KOPT-K1 (cell line): ENCODE results near the gene VAMP3.
"Not testable (repeated sequence)": the region's sequence is repeated elsewhere in the genome, so short reads cannot be mapped to it uniquely, and the experiment has no call there.

ENCODE experiments used
- H3K27ac ChIP-seq: fragments of 200-600 bp; sonication (generic); 2 replicates; pipeline ENCODE4 v1.5.1; 2016; ENCODE audit warnings: antibody characterized with exemption, mild to moderate bottlenecking, low read depth, low read length; ENCODE audit not compliant: poor library complexity, severe bottlenecking
- H3K36me3 ChIP-seq: fragments of 200-600 bp; sonication (generic); 2 replicates; pipeline ENCODE4 v1.5.1; 2017; ENCODE audit warnings: antibody characterized with exemption, mild to moderate bottlenecking, low read length, moderate library complexity; ENCODE audit not compliant: insufficient read depth
- H3K9me3 ChIP-seq: fragments of 200-600 bp; sonication (generic); 2 replicates; pipeline ENCODE4 v1.5.1; 2017; ENCODE audit warnings: antibody characterized with exemption, low read length, mild to moderate bottlenecking; ENCODE audit not compliant: insufficient read depth, poor library complexity, severe bottlenecking

VAMP3 gene

DNA sequence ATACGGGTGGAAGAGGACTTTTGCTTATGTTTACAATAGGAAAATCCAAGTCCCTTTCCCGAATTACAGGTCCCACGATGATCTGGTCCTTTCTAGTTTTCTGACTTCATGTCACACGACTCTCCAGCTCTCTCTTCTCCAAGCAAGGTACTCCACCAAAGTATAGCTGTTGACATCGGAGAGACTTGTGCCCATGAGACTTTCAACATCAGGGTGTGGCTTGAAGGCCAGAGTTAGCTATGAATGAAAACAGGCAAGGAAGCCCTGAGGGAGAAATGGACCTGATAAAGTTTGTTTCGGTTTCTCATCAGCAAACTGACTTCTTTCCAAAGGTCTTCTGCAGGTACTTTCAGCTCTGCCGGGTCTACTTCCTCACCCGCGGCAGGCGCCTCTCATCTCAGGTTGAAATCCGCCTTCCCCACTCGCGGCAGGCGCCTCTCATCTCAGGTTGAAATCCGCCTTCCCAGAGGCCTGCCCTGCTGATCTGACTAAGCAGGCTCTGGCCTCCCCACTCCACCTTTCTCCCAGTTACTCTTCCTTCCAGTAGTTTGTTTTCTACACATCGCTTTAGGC is 10.9 kb downstream of the VAMP3 start:
- H3K9me3 ChIP-seq = no peaks in the 10 kb centered on the region
- H3K36me3 ChIP-seq = peaks cover 43% of the 10 kb centered on the region
- no peak overlapping the region for H3K27ac ChIP-seq

- Histone ChIP-seq H3K36me3 (peaks cover 30% of the 10 kb centered on the region), H3K27ac (no peak overlapping the region), H3K9me3 (no peaks in the 10 kb centered on the region)
These were observed 12.1 kb downstream of the VAMP3 start for GRCh38 chr1:7783178-7783711.

- no peaks in the 10 kb centered on the region for H3K9me3 ChIP-seq
- H3K36me3 ChIP-seq = peaks cover 25% of the 10 kb centered on the region
- no peak within 1 kb of the TSS for H3K27ac ChIP-seq
These were observed 12.9 kb downstream of the VAMP3 start, which contains the start of gene PER3 for GRCh38 chr1:7783826-7784491. TSS of gene PER3 (plus strand) at chr1:7784291. CDS start at chr1:7784878, 587 bp downstream.

DNA sequence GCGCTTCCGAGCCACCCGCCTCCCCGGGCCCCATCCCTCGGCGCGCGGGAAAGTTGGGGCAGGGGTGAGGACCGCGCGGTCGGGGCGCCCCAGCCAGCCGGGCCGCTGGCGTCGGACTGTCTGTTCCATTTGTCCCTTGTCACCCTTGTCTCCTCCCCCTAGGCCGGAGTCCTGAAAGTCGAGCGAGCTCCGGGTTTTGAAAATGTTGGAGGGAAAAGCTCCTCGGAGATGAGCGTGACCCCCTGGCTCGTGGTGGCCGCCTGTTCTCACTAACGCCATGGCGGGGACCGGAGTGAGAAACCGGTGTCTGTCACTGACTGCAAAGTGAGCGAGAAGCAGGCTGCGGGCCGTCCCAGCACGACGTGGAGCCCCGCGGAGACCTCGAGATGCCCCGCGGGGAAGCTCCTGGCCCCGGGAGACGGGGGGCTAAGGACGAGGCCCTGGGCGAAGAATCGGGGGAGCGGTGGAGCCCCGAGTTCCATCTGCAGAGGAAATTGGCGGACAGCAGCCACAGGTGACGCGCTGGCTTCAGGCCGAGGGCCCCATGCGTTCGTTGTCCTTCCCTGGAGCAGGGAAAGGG is 13.5 kb downstream of the VAMP3 start:
- Histone ChIP-seq H3K9me3 (peaks cover 6% of the 10 kb centered on the region), H3K36me3 (peaks cover 21% of the 10 kb centered on the region), H3K27ac (no peak overlapping the region)

DNA sequence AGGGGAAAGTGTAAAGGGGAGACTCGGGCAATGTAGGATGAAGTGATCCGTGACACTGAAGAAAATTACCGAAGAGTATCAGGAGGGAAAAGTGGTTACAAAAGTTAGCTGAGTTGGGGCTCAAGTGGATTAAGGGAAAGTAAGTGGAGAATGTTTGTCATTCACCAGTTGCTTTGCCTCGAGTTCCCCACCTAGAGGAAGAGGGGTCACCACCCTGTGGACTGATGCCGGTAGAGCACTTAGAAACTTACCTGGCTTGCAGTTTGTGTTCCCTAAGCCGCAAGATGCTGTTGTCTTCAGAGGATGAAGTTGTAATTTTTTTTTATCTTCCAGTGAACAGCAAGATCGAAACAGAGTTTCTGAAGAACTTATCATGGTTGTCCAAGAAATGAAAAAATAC is 14.0 kb downstream of the VAMP3 start:
- H3K9me3 ChIP-seq = peaks cover 11% of the 10 kb centered on the region
- H3K27ac ChIP-seq = no peak overlapping the region
- peaks cover 16% of the 10 kb centered on the region for H3K36me3 ChIP-seq

GRCh38 chr1:7786795-7787194 is 15.7 kb downstream of the VAMP3 start:
- Histone ChIP-seq H3K27ac (no peak overlapping the region), H3K36me3 (no peaks in the 10 kb centered on the region), H3K9me3 (peaks cover 28% of the 10 kb centered on the region)

DNA sequence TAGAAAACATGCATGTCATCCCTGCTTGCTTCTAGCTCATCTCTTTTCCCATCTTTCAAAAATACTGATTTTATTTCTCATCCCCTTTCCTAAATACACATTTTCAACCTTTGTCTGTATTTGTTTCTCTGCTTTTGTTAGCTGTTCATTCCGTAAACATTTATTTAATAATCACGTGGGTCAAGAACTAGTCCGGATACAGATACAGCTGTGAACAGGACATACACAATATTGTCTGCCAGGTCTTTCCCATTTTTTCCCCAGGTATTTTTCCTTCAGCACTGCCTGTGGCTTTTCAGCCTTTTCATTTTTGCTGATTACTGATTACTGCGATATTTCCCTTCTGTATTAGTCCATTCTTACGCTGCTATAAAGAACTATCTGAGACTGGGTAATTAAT is 18.7 kb downstream of the VAMP3 start:
- H3K36me3 ChIP-seq = no peaks in the 10 kb centered on the region
- H3K9me3 ChIP-seq = peaks cover 35% of the 10 kb centered on the region
- no peak overlapping the region for H3K27ac ChIP-seq

GRCh38 chr1:7791027-7791426 is 19.9 kb downstream of the VAMP3 start:
- peaks cover 35% of the 10 kb centered on the region for H3K9me3 ChIP-seq
- H3K27ac ChIP-seq, H3K36me3 ChIP-seq: not testable (repeated sequence)

DNA sequence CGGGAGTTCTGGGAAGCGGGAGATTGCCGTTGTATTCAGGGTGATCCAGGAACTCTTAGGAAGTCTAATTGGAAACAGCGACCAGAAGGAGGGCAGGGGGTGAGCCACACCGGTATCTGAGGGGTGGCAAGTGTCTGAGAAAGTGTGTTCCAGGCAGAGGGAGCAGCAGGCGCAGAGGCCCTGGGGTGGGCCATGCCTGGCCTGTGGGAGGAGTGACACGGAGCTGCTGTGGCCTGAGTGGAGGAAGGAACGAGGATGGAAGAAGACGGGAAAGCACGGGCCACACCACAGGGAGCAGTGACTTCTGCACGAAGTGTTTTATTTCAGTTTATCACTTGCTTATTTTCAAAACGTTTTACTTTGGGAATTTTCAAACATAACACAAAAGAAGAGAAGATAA is 24.3 kb downstream of the VAMP3 start:
- H3K9me3 ChIP-seq = peaks cover 21% of the 10 kb centered on the region
- no peaks in the 10 kb centered on the region for H3K36me3 ChIP-seq
- no peak overlapping the region for H3K27ac ChIP-seq

- Histone ChIP-seq H3K27ac (no peak overlapping the region), H3K36me3 (no peaks in the 10 kb centered on the region), H3K9me3 (no peaks in the 10 kb centered on the region)
These were observed 34.4 kb downstream of the VAMP3 start for GRCh38 chr1:7805460-7805859.

DNA sequence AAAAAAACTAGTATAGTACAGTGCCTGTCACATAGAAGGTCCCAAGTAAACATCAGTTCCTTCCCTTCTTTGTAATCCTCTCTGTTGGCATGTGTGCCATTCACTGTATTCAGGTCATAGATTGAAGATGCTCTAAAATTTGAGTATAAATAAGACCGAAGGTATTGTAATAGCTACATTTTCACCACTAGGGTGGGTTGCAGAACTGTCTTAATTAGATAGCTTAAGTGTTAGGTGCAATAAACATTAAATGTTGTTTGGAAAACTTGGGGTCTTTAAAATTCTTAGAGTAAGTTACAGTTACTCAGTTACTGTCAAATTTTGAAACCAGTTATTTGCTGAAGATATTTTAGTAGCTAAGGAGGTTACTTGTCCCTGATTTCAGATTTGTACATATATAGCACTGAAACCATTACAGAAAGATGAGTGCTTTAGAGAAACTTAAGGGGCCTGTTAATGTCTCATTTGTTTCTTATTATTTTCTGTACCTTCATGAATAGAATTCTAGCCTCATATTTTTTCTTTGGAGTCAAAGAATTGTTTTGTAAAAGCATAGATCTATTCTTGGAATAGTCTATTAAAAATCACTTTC is 37.3 kb downstream of the VAMP3 start:
- Histone ChIP-seq H3K27ac (no peak overlapping the region), H3K36me3 (no peaks in the 10 kb centered on the region), H3K9me3 (peaks cover 4% of the 10 kb centered on the region)

GRCh38 chr1:7809742-7810141 is 38.6 kb downstream of the VAMP3 start:
- peaks cover 15% of the 10 kb centered on the region for H3K9me3 ChIP-seq
- no peak overlapping the region for H3K27ac ChIP-seq

GRCh38 chr1:7810395-7810794 is 39.3 kb downstream of the VAMP3 start:
- no peaks in the 10 kb centered on the region for H3K36me3 ChIP-seq
- no peak overlapping the region for H3K27ac ChIP-seq
- H3K9me3 ChIP-seq = peaks cover 15% of the 10 kb centered on the region

More at GRCh38 chr1:7809742-7810141, 38.6 kb downstream of the VAMP3 start:
- H3K36me3 ChIP-seq = no peaks in the 10 kb centered on the region

- Histone ChIP-seq H3K36me3 (no peaks in the 10 kb centered on the region), H3K9me3 (peaks cover 15% of the 10 kb centered on the region), H3K27ac (no peak overlapping the region)
These were observed 40.4 kb downstream of the VAMP3 start for GRCh38 chr1:7811476-7811875.

GRCh38 chr1:7813677-7814373 is 42.7 kb downstream of the VAMP3 start:
- Histone ChIP-seq H3K9me3 (peaks cover 15% of the 10 kb centered on the region), H3K36me3 (no peaks in the 10 kb centered on the region), H3K27ac (no peak overlapping the region)
